ENCODE results near the gene SLX4IP.

SLX4IP gene

DNA sequence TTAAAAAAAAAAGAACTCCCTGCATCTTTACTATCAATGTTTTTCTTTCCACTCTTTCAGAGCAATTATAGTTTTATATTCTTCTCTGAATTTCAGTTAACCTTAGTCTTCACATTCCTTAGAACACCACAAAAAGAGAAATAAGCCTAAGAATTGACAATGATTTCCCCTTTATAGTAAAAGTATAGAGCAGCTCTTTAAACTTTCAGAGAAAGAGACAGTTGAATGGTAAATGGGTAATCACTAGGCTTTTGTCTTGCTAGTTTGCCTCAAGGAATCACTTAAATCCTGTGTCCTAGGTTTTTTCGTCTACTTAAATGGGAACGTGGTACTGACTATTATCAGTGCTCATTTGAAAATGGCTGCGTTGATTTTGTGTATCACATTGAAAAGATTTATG is 31.8 kb downstream of the SLX4IP start:
- DNase-seq (ENCODE audit: low spot score) = no peak

DNA sequence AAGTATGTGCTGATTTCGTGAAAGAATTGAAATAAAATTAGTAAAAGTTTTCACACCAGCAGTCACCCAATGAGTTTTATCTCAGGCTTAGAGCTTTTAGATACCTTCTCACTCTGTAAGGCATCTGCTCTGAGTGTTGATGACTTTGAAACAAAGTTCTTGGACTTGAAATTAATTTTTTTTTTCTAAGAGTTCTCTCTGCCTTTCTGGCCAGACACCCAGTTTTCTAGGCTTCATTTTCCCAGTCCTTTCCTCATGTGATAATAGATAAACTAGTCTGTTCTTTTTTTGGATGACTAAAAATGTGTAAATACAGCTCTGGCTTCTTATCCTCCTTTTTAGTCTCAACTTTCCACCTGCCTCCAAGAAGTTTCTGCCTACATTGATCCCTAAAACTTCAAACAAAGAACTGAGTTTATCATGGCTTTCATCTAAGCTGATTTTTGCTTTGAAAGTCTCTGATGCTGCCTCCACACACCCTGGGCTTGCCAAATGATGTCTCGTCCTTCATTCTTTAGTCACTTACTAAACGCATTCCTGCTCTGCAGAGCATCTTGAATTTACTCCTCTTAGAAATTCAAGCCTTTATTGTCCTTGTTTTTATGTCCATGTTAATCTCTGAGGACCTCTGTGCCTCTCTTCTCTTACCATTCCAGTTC is 32.7 kb downstream of the SLX4IP start:
- DNase-seq (ENCODE audit: low spot score) = no peak

DNA sequence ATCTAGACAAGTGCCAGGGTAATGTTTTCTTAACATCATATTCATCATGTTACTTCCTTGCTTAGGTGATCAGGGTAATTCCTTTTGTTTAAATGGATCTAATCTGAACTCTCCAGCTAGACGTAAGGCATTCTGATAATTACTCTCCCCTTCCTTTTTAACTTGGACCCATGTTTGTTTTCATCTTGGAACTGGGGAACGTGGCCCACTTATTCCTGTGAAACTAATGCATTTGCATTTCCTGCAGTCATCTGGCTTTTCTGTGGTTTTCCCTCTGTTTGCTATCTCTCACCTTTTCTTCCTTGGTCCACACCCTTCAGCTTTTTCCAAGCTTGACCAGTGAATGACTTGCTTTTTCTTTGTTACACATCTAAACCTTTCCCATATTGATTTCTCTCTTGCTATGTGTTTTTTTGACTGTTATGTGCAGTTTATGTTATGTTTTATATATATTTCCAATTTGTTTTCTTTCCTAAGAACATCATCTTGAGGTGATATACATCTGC is 33.3 kb downstream of the SLX4IP start:
- DNase-seq (ENCODE audit: low spot score) = no peak

DNA sequence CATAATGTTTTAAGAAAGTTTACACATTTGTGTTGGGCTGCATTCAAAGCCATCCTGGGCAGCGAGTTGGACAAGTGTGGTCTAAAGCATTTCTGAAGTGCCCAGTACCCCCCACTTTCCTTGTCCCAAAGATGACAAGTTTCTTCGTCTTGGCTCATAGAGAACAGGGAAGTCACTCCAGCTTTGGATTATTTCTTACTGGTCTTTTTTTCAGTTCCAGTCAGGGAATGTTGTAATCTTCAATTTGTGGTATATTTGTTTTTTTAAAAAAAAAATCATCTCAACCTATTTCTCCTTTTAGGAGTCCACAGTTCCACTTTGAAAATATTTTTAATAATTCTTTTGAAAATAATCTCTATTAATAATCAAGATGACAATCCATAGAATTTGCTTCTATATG is 34.0 kb downstream of the SLX4IP start:
- no peak for DNase-seq (ENCODE audit: low spot score)

DNA sequence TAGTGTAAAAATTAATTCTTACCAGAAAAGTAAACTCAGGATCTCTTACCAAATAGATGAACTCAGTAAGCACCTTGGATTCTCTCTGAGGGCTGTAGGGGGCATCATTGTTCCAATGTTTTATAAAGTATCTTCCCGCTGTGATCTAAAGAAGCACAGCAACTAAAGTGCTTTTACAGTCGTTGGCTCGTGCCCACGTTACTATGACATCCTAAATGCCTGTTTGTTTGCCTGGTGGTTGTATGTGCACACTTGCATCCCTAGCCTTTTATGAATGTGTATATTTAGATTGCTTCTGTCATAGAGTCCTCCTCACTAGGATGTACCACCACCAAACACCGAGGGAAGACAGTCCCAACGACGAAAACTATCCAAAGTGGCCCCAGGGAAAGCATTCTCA is 34.5 kb downstream of the SLX4IP start:
- peak; percentile 52 for DNase-seq (ENCODE audit: low spot score)

DNA sequence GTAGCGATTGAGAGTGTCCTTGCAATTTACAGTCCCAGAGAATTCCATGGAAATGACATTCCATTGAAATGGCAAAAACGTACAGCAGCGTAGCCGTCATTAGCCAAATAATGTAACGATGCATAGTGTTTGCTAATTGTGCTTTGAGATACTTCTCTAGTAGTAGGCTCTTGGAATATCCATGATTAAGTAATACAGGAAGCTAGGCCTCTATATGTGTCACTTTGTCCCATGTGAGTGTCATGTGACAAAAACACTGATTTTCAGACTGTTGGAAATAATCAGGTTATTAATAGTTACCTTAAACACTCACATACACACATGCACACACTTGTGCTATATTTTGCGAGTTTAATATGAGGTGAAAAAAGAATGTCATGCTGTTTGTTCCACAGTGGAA is 35.2 kb downstream of the SLX4IP start:
- no peak for DNase-seq (ENCODE audit: low spot score)

DNA sequence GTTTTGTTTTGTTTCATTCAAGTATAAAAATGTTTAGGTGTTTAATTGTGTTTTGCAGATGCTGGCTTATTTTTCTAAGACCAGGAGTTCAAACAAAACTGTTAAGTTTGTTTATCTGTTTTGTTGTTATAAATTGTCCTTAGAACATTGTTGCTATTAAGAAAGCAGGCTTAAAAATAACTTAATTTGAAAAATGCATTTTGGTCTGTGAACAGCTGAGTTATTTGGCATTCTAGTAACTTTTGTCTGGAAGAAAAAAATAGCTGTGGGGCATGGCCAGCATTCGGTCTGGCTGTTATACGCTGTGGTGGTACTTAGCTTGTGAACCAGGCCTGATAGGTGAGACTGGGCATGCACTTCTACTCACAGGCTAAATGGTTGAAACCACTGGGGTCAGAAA is 37.8 kb downstream of the SLX4IP start:
- DNase-seq (ENCODE audit: low spot score) = no peak

DNA sequence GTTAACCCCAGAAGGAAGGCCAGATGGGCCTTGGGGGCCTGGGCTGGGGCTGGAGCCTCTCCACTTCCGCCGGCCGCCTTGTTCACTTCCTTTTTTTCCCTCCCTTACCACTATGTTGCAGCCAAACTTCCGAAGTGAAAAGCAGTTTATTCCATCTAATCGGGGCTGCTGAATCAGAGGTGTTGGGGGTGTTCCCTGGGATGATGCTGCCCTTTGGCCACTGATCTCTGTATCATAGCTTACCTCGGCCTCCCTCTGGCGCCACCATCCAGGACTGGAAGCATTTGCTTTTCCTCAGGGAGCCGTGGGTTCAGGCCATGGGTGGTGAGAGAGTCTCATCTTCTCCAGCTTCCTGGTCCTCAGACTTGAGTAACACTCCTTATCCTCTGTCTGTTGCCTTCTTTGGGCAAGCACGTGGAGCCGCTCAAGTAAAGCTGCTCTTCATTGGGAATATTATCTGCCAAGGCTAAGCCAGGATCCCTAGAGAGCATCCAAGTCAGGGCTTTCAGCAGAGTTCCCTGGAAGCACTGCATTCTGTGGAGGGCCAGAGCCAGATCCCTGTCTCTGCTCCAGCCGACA is 39.6 kb downstream of the SLX4IP start:
- DNase-seq (ENCODE audit: low spot score) = no peak

DNA sequence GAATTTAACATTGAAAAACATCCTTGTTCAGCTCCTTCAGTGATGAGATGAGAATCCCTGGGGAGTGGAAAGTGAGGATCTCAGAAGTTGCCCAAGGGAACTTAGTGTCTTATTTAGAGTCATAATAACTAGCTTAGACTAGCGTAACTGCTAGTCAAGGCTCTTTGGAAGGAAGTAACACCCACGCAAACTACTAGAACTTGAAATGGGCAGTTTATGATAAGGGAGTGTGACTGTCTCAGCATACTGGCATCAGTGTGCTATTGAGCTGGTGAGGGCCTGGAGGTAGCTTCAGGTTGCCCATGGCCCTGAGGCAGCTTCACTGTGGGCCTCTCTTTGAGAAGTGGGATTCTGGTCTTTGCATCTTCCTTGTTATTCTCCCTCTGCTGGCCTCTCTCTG is 40.1 kb downstream of the SLX4IP start:
- no peak for DNase-seq (ENCODE audit: low spot score)

DNA sequence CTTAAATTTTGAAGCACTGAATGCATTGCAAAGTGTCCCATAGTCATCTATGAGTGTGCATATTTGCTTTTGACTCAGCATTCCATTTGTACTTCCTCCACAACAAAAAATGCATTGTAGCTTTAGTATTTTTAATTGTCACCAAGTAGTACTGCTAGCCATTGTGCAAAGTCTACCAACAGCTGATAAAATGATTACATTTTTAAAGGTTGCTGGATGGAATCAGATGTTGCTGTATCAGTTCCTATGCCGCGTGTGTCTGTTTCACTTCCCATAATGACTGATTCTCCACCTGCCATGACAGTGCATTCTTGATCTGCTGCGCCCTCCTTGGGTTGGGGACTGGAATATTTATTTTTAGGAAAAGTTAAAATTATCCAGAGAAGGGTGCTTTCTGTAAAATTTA is 41.2 kb downstream of the SLX4IP start:
- DNase-seq (ENCODE audit: low spot score) = no peak

DNA sequence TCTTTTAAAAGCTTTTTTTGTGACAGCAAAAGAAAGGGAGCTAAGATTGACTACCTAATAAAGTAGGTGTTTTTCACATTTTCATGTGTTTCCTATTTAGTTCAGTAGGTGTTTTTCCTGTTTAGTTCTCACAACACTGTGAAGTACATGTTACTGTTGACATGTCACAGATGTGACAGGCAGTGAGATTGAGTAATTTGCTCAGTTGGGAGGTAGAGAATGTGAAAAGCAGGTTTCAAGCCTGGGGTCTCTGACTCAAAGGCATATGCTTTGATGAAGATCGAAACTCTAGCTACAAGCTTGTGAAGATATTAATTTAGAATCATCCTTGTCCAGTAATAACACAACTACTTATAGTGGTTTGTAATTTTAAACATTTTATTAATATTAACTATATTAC is 43.1 kb downstream of the SLX4IP start:
- no peak for DNase-seq (ENCODE audit: low spot score)

DNA sequence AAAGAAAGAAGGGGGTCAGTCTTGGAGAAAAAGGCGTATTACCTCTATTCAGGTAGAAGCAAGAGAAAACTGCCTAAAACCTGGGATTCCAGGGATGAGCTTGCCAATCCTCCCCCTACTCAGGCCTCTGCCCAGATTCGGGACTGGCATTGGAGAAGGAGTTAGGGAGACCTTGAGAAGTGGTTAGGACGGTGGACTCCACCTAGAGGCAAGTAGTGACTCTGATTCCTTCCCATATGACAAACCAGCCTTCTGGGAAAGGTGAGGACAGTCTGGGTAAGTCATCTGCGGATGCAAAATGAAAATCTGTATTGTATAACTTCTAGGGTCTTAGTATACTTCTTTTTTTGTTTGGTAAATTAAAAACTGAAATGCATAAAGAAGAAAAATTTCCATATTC is 43.8 kb downstream of the SLX4IP start:
- no peak for DNase-seq (ENCODE audit: low spot score)

DNA sequence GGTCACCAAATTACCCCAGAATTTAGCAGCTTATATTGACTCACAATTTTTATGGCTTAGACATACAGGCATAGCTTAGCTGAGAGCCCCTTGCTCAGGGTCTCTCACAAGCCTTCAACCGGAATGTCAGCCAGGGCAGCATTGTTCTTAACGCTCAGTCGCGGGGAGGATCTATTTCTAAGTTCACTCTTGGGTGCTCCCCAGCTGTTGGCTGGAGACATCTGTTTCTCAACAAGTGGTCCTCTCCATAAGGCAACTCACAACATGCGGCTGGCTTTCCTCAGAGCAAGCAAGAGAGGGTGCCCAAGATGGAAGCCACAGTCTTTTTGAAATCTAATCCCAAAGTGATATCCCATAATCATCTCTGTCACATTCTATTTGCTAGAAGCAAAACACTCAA is 46.6 kb downstream of the SLX4IP start:
- no peak for DNase-seq (ENCODE audit: low spot score)

DNA sequence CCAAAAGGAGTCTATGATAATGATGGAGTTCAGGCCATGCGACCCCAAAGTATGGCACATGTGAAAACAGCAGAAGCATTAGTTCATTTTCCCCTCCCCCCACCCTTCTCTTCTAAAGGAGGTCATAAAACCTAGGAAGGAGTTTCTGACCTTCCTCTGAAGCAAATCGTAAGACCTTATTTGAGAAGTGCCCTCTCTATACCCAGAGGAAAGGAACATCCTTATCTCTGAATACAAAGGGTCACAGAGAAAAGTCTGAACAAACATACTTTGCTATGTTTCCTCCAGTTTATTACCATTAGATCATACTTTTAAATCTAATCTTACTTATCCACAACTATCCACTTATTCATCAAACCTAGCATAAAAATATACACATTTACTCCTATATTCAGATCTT is 48.6 kb downstream of the SLX4IP start:
- DNase-seq (ENCODE audit: low spot score) = no peak

DNA sequence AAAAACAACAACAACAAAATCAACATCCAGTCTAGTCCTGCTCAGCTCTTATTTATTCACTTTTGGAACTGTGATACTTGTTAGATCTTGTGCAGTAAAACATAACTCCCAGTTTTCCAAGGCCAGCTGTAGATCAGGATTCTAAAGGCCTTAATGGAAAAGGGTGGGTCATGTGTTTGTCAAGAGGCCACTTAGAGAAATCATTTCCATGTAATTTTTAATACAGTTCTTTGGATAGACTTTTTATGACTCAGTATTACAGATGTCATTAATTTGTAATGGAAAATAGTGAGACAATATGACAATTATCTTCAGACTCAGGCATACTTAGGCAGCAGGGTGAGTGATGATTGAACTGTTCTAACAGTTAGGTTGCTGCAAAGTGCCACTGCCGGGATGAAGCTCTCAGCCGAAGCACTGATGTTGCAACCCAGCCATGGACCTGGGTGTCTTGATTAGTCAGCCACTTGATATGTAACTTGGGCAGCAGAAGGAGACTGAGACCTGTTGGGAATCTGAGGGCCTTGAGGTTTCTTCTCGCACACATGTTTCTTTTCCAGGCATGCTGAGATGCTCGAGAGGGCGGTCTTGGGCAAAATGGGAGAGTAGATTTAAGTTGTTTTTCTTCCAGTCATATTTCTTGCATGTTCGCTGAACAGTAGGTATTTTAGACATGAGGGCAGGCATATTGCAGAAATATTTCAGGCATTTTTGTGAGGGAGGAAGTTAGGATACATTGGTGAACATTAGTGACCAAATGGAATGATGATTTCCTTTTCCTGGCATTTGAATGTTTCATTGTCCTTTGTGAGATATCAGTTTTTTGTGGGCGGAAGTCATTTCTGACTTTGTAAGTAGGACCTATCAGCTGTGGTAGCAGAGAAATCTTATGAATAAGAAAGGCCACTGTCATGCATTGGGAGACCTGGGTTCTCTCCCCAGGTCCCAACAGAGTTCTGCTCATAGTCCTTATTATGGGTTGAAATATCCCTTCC is 52.3 kb downstream of the SLX4IP start:
- no peak for DNase-seq (ENCODE audit: low spot score)

DNA sequence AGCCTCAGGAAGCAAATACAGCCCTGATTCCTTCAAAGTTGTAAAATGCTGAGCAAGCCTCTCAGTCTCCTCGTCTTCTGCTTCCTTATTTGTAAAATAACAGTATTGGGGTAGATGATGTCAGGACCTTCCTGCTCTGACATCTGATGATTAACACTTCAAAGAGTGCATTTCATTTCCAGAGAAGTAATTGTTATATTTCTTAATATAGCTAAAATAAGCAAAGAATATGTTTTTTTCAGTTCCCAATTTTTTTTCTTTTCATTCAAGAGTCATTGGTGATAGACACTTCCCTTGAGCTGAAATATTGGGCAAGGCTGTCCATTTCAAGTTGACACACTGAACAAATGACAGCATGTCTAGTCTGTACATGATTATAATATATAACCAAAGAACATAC is 53.4 kb downstream of the SLX4IP start:
- no peak for DNase-seq (ENCODE audit: low spot score)

DNA sequence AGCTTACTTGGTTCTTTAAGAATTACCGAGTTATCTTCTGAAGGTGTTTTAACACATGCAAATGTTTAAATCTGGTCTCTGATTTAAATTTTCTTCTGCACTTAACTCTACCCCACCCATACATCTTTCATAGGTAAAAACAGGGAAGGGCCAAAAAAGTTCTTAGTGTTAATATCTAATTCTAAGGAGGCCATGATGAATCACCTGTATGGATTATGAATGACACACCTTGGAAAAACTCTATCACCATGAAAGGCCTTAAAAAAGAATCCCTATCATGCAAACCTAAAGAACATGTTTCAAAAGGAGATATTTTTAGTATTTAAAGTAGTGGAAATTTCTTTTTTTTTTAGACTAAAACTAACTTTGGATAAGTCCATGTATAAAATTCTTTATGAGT is 54.7 kb downstream of the SLX4IP start:
- DNase-seq (ENCODE audit: low spot score) = no peak

DNA sequence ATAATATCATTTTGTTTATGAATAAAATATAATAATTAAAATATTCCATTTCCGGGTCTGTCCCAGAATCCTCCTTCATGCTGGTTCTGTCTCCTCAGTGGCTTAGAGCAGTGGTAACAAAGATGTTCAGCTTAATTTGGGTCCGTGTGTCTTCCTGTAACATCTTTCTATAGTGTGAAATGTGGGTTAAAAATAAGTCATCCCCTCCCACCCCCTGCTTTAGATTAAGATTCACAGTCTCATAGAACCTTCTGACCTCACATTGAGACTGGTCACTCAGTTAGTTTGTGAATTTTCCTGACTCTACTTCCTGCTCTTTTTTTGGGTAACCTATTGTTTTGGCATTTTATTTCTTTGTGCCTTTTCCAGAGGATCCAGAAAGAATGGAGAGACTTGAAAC is 55.2 kb downstream of the SLX4IP start:
- no peak for DNase-seq (ENCODE audit: low spot score)

DNA sequence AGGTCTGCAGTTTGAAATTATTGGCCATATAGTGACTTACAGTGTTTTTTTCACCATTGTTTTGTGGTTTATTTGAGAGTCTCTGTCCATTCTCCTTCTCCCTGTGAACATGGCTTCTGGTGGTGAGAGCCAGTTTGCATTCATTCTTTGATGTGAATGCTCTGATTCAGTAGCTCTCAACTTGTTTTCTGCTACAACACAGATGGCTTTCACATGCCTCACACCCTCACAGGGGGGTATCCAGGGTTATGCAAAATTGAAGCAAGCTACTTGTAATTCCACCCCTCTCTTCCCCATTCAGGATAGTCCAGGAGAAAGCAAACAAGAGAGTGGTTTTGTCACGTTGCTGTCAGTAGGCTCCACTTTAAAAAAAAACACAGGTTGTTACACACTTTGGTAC is 55.6 kb downstream of the SLX4IP start:
- peak; percentile 27 for DNase-seq (ENCODE audit: low spot score)

DNA sequence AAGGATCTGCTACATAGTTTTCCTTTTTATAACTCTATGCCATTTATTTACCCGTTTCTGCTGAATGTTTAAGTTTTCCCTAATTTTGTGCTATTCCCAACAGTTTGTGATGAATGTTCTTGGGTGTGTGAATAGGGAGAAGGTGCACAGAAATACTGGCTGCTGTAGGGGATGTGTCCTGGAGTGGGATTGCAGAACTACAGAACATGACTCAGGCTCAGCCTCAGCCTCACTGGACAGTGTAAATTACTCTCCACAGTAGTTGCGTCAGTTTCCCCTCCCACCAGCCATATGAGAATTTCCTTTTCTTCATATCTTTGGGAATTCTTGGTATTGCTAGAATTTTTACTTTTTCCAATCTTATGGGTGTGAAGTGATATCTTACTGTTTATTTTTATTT is 57.0 kb downstream of the SLX4IP start:
- DNase-seq (ENCODE audit: low spot score) = no peak

DNA sequence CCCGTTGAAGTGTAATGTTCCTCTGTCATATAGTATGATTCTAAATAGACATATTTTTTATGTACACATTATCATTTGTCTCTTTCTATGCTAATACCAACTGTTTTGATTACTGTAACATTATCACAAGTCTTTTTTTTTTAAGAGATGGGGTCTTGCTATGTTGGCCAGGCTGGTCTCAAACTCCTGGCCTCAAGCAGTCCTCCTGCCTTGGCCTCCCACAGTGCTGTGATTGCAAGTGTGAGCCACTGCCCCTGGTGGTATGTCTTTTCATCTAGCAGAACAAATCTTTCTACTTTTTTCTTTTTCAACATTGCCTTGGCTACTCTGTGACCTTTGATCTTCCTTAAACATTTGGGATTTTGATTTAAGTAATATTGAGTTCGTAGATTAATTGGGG is 57.7 kb downstream of the SLX4IP start:
- no peak for DNase-seq (ENCODE audit: low spot score)

DNA sequence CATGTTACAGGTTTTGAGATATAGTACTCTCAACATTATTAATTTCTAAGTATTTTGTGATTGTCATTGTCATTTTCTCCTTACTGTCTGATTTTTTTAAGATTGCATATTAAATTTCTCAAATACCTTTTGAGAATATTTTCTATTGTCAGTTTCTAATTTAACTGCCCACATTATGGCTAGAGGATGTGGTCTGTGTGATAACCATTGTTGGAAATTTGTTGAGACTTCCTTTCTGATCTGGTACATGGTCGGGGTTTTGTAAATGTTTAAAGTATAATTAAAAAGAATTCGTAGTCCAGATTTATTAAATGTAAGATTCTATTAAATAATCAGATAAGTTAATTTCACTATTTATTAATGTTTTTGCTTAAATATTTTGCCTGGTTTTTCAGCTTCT is 60.1 kb downstream of the SLX4IP start:
- DNase-seq (ENCODE audit: low spot score) = no peak

DNA sequence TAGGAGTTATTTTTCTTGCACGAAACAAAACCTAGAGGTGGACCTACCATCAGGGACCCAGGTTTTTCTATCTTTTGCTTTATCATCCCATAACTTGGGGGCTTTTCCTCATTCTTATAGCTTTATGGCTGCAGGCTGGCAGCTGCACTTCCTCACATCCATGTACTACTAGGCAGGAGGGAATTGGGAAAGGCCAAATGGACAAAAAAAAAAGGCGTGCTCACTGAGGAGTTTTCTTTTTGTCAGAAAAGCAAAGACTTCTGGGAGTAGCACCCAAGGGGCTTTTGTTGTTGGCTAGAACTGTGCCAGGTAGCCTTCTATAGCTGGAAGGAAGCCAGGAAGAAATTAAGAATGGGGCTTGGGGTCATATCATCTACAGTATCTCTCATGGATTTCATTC is 61.4 kb downstream of the SLX4IP start:
- DNase-seq (ENCODE audit: low spot score) = no peak
